ENCODE measurements around the gene UBE2H.
"Not testable (repeated sequence)": the region's sequence is repeated elsewhere in the genome, so short reads cannot be mapped to it uniquely, and the experiment has no call there.

Gene UBE2H

DNA sequence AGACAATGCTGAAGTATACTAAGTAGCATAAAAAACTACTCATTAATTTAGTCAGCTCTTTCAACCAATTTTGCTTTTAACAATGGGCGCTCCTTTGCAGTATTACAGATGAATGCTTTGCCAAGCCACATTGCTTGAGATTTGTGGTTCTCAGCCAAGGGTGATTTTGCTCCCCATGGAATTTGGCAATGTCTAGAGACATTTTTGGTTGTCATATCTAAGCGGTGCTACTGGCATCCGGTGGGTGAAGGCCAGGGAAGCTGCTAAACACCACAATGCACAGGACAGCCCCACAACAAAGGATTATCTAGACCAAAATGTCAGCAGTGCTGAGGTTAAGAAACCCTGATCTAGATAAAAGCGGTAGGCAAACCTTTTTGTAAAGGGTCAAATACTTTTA is 112.0 kb downstream of the UBE2H start:
- H3K79me2 ChIP-seq (ENCODE audit: insufficient read depth, low read length): no peaks in the 10 kb centered on the region
- no peak overlapping the region for H2AFZ ChIP-seq (ENCODE audit: low read depth, low read length, severe bottlenecking)
- H4K20me1 ChIP-seq (ENCODE audit: low read depth, low read length): no peaks in the 10 kb centered on the region
- H3K27me3 ChIP-seq (ENCODE audit: low read length): no peaks in the 10 kb centered on the region
- no peaks in the 10 kb centered on the region for H3K36me3 ChIP-seq (ENCODE audit: low read length)
- H3K4me3 ChIP-seq (ENCODE audit: insufficient read depth, low read length, poor library complexity, severe bottlenecking): no peak overlapping the region
- H3K9me2 ChIP-seq (replicated peaks; ENCODE audit: insufficient read depth, low read length): no peaks in the 10 kb centered on the region
- H3F3A ChIP-seq (ENCODE audit: insufficient read depth): peaks cover 4% of the 10 kb centered on the region; the same call in 1 of the 2 replicates
- no peak for TF ChIP-seq EZH2phosphoT487 (conservative IDR thresholded peaks at IDR 0.05; ENCODE audit: low read length)
- TF ChIP-seq, protein P1, sequence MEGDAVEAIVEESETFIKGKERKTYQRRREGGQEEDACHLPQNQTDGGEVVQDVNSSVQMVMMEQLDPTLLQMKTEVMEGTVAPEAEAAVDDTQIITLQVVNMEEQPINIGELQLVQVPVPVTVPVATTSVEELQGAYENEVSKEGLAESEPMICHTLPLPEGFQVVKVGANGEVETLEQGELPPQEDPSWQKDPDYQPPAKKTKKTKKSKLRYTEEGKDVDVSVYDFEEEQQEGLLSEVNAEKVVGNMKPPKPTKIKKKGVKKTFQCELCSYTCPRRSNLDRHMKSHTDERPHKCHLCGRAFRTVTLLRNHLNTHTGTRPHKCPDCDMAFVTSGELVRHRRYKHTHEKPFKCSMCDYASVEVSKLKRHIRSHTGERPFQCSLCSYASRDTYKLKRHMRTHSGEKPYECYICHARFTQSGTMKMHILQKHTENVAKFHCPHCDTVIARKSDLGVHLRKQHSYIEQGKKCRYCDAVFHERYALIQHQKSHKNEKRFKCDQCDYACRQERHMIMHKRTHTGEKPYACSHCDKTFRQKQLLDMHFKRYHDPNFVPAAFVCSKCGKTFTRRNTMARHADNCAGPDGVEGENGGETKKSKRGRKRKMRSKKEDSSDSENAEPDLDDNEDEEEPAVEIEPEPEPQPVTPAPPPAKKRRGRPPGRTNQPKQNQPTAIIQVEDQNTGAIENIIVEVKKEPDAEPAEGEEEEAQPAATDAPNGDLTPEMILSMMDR (IDR thresholded peaks at IDR 0.05; ENCODE audit: insufficient read depth, low read length, poor library complexity, severe bottlenecking): no peak
- H3K9ac ChIP-seq (ENCODE audit: low read length): no peak overlapping the region
- no peaks in the 10 kb centered on the region for H3K9me3 ChIP-seq (ENCODE audit: insufficient read depth, low read length)
- H3K4me2 ChIP-seq (ENCODE audit: low read depth, low read length, poor library complexity, severe bottlenecking): no peak overlapping the region
- H3K27ac ChIP-seq (ENCODE audit: low read depth, low read length): no peak overlapping the region

DNA sequence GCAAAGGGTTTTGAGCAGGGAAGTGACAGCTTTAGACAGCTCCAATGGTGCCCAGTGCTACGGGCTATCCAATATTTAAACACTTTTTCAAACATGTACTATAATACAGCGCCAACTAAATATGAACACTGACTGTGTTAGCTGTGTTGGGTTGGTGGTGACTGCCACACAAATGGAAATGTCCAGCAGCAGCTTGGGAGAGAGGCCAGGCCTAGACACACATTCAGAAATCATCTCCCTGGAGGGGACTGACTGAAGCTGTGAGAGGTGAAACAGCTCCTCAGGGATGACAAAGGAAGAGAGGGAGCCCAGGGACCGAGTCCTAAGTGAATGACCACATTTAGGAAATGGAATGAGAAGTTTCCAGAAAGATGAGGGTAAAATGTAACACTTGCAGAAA is 115.8 kb downstream of the UBE2H start:
- Histone ChIP-seq H2AFZ (ENCODE audit: low read depth, low read length, severe bottlenecking) (no peak overlapping the region), H3K79me2 (ENCODE audit: insufficient read depth, low read length) (no peaks in the 10 kb centered on the region), H3K9me2 (replicated peaks; ENCODE audit: insufficient read depth, low read length) (no peaks in the 10 kb centered on the region), H3K9me3 (ENCODE audit: insufficient read depth, low read length) (no peaks in the 10 kb centered on the region), H3K27me3 (ENCODE audit: low read length) (no peaks in the 10 kb centered on the region), H4K20me1 (ENCODE audit: low read depth, low read length) (no peaks in the 10 kb centered on the region), H3F3A (ENCODE audit: insufficient read depth) (peaks cover 4% of the 10 kb centered on the region; the same call in 1 of the 2 replicates), H3K36me3 (ENCODE audit: low read length) (no peaks in the 10 kb centered on the region), H3K4me2 (ENCODE audit: low read depth, low read length, poor library complexity, severe bottlenecking) (no peak overlapping the region), H3K4me3 (ENCODE audit: insufficient read depth, low read length, poor library complexity, severe bottlenecking) (no peak overlapping the region), H3K9ac (ENCODE audit: low read length) (no peak overlapping the region), H3K27ac (ENCODE audit: low read depth, low read length) (no peak overlapping the region)
- TF ChIP-seq, protein P1 (IDR thresholded peaks at IDR 0.05; ENCODE audit: insufficient read depth, low read length, poor library complexity, severe bottlenecking): no peak
- no peak for TF ChIP-seq EZH2phosphoT487 (conservative IDR thresholded peaks at IDR 0.05; ENCODE audit: low read length)

DNA sequence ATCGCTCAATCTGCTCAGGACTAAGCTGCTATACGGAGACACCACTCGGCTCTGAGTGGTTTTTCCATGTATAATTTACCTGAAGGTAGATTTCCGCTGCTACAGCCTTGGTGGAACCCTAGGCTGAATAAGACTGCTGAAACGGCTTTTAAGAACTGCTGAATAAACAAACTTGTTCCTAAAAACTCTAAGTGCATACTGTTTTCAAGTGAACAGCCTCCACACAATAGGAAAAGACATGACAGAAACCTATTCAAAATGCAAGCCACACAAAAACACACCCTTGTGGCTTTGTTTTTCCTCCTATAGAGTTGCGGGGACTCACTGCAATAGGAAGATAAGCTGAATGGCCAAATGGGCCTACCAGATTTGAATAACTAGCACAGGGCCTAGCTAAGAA is 117.2 kb downstream of the UBE2H start:
- Histone ChIP-seq H3F3A (ENCODE audit: insufficient read depth) (peaks cover 4% of the 10 kb centered on the region; the same call in 1 of the 2 replicates), H3K9me2 (replicated peaks; ENCODE audit: insufficient read depth, low read length) (no peaks in the 10 kb centered on the region), H3K4me3 (ENCODE audit: insufficient read depth, low read length, poor library complexity, severe bottlenecking) (no peak overlapping the region), H2AFZ (ENCODE audit: low read depth, low read length, severe bottlenecking) (no peak overlapping the region), H4K20me1 (ENCODE audit: low read depth, low read length) (no peaks in the 10 kb centered on the region), H3K9ac (ENCODE audit: low read length) (no peak overlapping the region), H3K27me3 (ENCODE audit: low read length) (no peaks in the 10 kb centered on the region), H3K27ac (ENCODE audit: low read depth, low read length) (no peak overlapping the region), H3K79me2 (ENCODE audit: insufficient read depth, low read length) (no peaks in the 10 kb centered on the region), H3K4me2 (ENCODE audit: low read depth, low read length, poor library complexity, severe bottlenecking) (no peak overlapping the region), H3K36me3 (ENCODE audit: low read length) (no peaks in the 10 kb centered on the region), H3K9me3 (ENCODE audit: insufficient read depth, low read length) (no peaks in the 10 kb centered on the region)
- TF ChIP-seq, protein P1 (IDR thresholded peaks at IDR 0.05; ENCODE audit: insufficient read depth, low read length, poor library complexity, severe bottlenecking): no peak
- TF ChIP-seq EZH2phosphoT487 (conservative IDR thresholded peaks at IDR 0.05; ENCODE audit: low read length): no peak

DNA sequence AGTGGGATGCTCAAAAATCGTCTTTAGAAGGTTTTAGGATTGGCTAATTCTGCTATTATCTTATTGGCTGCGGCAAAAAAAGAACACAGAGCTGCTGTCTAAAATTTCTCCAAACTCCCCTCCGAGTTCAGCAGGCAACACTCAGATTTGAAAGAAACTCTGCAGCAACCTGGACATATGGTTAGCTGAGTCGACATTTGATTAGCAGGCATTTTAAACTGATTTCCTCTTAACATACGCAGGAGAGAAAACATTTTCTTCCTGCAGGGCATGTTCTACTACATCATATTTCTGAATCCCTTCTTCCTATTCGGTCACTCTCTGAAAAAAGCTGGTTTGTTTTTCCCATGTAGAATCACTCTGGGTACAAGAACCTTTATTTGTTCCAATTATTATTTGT is 119.4 kb downstream of the UBE2H start:
- not testable (repeated sequence) for H3K9ac ChIP-seq (ENCODE audit: low read length); H2AFZ ChIP-seq (ENCODE audit: low read depth, low read length, severe bottlenecking); H3K79me2 ChIP-seq (ENCODE audit: insufficient read depth, low read length); H3K9me3 ChIP-seq (ENCODE audit: insufficient read depth, low read length); H3K4me3 ChIP-seq (ENCODE audit: insufficient read depth, low read length, poor library complexity, severe bottlenecking); H3K36me3 ChIP-seq (ENCODE audit: low read length); H4K20me1 ChIP-seq (ENCODE audit: low read depth, low read length); H3K27me3 ChIP-seq (ENCODE audit: low read length); H3K9me2 ChIP-seq (replicated peaks; ENCODE audit: insufficient read depth, low read length); H3K4me2 ChIP-seq (ENCODE audit: low read depth, low read length, poor library complexity, severe bottlenecking); H3K27ac ChIP-seq (ENCODE audit: low read depth, low read length); H3F3A ChIP-seq (ENCODE audit: insufficient read depth)
